SK-N-SH treated with all-trans-retinoic acid at 6 μM for 48 hours (cell line): ENCODE data around the gene UGT1A5.

ENCODE experiments used
- ATAC-seq: fragments of 200-7000 bp; cut with Tn5 transposase; 3 replicates; pipeline ENCODE4 v1.9.1; 2020; ENCODE audit warnings: mild to moderate bottlenecking, moderate library complexity
- ARNTL ChIP-seq: fragments of 450-650 bp; formaldehyde crosslinking; IDR thresholded peaks from 2 replicates; pipeline ENCODE4 v1.5.0; 2020; ENCODE audit warnings: low read depth, mild to moderate bottlenecking, moderate library complexity, borderline replicate concordance
- BACH2 ChIP-seq: fragments of 250-450 bp; sonication (Bioruptor Pico); IDR thresholded peaks from 2 replicates; pipeline ENCODE4 v1.9.0; 2021; ENCODE audit warnings: mild to moderate bottlenecking, borderline replicate concordance
- CSDC2 ChIP-seq: fragments of 250-450 bp; sonication (Bioruptor Pico); IDR thresholded peaks from 2 replicates; pipeline ENCODE4 v1.5.0; 2020; ENCODE audit warnings: mild to moderate bottlenecking, moderate library complexity
- ESRRG ChIP-seq: fragments of 250-450 bp; sonication (Bioruptor Pico); IDR thresholded peaks from 2 replicates; pipeline ENCODE4 v1.6.1; 2021; ENCODE audit warnings: mild to moderate bottlenecking
- GLIS3 ChIP-seq: fragments of 250-450 bp; sonication (Bioruptor Pico); IDR thresholded peaks from 2 replicates; pipeline ENCODE4 v1.5.0; 2020; ENCODE audit warnings: mild to moderate bottlenecking, moderate library complexity
- ISL1 ChIP-seq: fragments of 250-450 bp; sonication (Bioruptor Pico); IDR thresholded peaks from 2 replicates; pipeline ENCODE4 v2.1.2; 2022; ENCODE audit warnings: mild to moderate bottlenecking, moderate library complexity
- OSR1 ChIP-seq: fragments of 250-450 bp; sonication (Bioruptor Pico); IDR thresholded peaks from 2 replicates; pipeline ENCODE4 v1.8.0; 2022; ENCODE audit warnings: moderate library complexity, mild to moderate bottlenecking, inconsistent platforms
- PPARA ChIP-seq: fragments of 250-450 bp; sonication (Bioruptor Pico); IDR thresholded peaks from 2 replicates; pipeline ENCODE4 v1.5.0; 2020; ENCODE audit warnings: mild to moderate bottlenecking, borderline replicate concordance
- SNAI2 ChIP-seq: fragments of 250-450 bp; sonication (Bioruptor Pico); IDR thresholded peaks from 2 replicates; pipeline ENCODE4 v1.5.0; 2020; ENCODE audit warnings: mild to moderate bottlenecking, moderate library complexity
- TCF4 ChIP-seq: fragments of 250-450 bp; sonication (Bioruptor Pico); IDR thresholded peaks from 2 replicates; pipeline ENCODE4 v1.8.0; 2021; ENCODE audit warnings: mild to moderate bottlenecking, moderate library complexity, borderline replicate concordance
- TOX ChIP-seq: fragments of 250-450 bp; sonication (Bioruptor Pico); IDR thresholded peaks from 2 replicates; pipeline ENCODE4 v1.8.0; 2021; ENCODE audit warnings: mild to moderate bottlenecking, moderate library complexity, borderline replicate concordance
- ZC3H10 ChIP-seq: fragments of 250-450 bp; sonication (Bioruptor Pico); IDR thresholded peaks from 2 replicates; pipeline ENCODE4 v1.5.1; 2021; ENCODE audit warnings: mild to moderate bottlenecking, moderate library complexity
- ZFP3 ChIP-seq: fragments of 250-450 bp; sonication (Bioruptor Pico); IDR thresholded peaks from 2 replicates; pipeline ENCODE4 v1.5.0; 2020; ENCODE audit warnings: mild to moderate bottlenecking, moderate library complexity
- ZFP30 ChIP-seq: fragments of 450-650 bp; formaldehyde crosslinking; IDR thresholded peaks from 2 replicates; pipeline ENCODE4 v1.5.0; 2022; ENCODE audit warnings: mild to moderate bottlenecking, moderate library complexity
- ZNF565 ChIP-seq: fragments of 450-650 bp; formaldehyde crosslinking; conservative IDR thresholded peaks from 2 replicates; pipeline ENCODE4 v1.5.0; 2020; ENCODE audit warnings: low read depth, mild to moderate bottlenecking, moderate library complexity
- ZNF70 ChIP-seq: fragments of 450-650 bp; formaldehyde crosslinking; IDR thresholded peaks from 2 replicates; pipeline ENCODE4 v1.5.0; 2020; ENCODE audit warnings: mild to moderate bottlenecking, moderate library complexity
- ZNF8 ChIP-seq: fragments of 450-650 bp; formaldehyde crosslinking; IDR thresholded peaks from 2 replicates; pipeline ENCODE4 v1.5.0; 2020; ENCODE audit warnings: mild to moderate bottlenecking, moderate library complexity
- TF ChIP-seq, protein P1 (sequence below): fragments of 250-450 bp; sonication (Bioruptor Pico); IDR thresholded peaks from 2 replicates; pipeline ENCODE4 v1.8.0; 2021; ENCODE audit warnings: low read depth, mild to moderate bottlenecking, moderate library complexity, borderline replicate concordance
- TF ChIP-seq, protein P2 (sequence below): fragments of 250-450 bp; sonication (Bioruptor Pico); IDR thresholded peaks from 2 replicates; pipeline ENCODE4 v1.8.0; 2020; ENCODE audit warnings: mild to moderate bottlenecking, moderate library complexity, borderline replicate concordance
- TF ChIP-seq, protein P3 (sequence below): fragments of 250-450 bp; sonication (Bioruptor Pico); IDR thresholded peaks from 2 replicates; pipeline ENCODE4 v1.5.0; 2020; ENCODE audit warnings: mild to moderate bottlenecking, moderate library complexity
- TF ChIP-seq, protein P4 (sequence below): fragments of 250-450 bp; sonication (Bioruptor Pico); IDR thresholded peaks from 2 replicates; pipeline ENCODE4 v1.5.1; 2021; ENCODE audit warnings: mild to moderate bottlenecking, moderate library complexity

The UGT1A5 gene

DNA sequence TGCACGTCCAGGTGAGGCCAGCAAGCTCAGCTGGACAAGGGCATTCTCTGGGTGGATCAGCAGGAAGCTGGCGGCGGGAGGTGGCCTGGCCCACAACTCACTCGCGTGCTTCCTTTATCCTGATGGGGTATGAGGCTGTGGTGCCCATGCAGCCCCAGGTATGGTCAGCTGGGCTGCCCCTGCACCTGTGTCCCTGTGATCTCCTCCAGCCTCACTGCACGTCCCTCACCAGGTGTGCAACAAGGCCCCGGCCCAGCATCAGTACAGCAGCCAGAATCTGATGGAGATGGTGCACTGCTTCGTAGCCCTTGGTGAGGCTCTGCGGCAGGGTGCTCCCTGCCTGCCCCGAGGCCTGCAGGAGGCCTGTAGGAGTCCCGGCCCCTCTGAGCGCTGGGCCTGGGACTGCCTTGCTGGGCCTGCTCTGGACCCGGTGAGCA, 83.0 kb downstream of the UGT1A5 start (continued):
- TF ChIP-seq, protein P1, sequence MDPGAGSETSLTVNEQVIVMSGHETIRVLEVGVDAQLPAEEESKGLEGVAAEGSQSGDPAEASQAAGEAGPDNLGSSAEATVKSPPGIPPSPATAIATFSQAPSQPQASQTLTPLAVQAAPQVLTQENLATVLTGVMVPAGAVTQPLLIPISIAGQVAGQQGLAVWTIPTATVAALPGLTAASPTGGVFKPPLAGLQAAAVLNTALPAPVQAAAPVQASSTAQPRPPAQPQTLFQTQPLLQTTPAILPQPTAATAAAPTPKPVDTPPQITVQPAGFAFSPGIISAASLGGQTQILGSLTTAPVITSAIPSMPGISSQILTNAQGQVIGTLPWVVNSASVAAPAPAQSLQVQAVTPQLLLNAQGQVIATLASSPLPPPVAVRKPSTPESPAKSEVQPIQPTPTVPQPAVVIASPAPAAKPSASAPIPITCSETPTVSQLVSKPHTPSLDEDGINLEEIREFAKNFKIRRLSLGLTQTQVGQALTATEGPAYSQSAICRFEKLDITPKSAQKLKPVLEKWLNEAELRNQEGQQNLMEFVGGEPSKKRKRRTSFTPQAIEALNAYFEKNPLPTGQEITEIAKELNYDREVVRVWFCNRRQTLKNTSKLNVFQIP (CRISPR knock-in tag): no peak
- no peak for TF ChIP-seq PPARA (CRISPR knock-in tag)
- TF ChIP-seq, protein P2, sequence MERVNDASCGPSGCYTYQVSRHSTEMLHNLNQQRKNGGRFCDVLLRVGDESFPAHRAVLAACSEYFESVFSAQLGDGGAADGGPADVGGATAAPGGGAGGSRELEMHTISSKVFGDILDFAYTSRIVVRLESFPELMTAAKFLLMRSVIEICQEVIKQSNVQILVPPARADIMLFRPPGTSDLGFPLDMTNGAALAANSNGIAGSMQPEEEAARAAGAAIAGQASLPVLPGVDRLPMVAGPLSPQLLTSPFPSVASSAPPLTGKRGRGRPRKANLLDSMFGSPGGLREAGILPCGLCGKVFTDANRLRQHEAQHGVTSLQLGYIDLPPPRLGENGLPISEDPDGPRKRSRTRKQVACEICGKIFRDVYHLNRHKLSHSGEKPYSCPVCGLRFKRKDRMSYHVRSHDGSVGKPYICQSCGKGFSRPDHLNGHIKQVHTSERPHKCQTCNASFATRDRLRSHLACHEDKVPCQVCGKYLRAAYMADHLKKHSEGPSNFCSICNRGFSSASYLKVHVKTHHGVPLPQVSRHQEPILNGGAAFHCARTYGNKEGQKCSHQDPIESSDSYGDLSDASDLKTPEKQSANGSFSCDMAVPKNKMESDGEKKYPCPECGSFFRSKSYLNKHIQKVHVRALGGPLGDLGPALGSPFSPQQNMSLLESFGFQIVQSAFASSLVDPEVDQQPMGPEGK (CRISPR knock-in tag): no peak
- TF ChIP-seq, all 23 proteins: peak for 0

DNA sequence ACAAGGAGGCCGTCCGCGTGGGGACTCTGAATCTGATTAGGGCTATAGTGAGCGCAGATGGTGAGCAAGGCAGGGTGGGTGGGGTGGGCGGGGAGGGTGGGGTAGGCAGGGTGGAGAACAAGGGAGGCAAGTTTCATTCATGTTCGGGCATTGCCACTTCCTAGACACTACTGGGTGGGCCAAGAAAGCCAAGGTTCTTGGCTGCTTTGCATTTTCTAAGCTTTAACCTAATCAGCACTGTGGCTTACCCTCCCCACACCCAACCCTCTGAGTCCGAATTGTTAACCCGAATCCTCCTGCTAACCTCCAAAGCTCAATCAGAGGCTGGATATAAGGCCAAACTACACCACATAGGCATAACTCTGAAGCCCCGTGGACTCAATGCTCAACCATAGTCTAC, 83.5 kb downstream of the UGT1A5 start:
- ATAC-seq: no peak
- TF ChIP-seq ARNTL (CRISPR knock-in tag) (no peak), ESRRG (CRISPR knock-in tag) (no peak), ZNF565 (CRISPR knock-in tag) (no peak), ZC3H10 (CRISPR knock-in tag) (no peak), ZFP30 (CRISPR knock-in tag) (no peak), TCF4 (CRISPR knock-in tag) (no peak), OSR1 (CRISPR knock-in tag) (no peak), ISL1 (CRISPR knock-in tag) (no peak), ZNF70 (CRISPR knock-in tag) (no peak), SNAI2 (CRISPR knock-in tag) (no peak), CSDC2 (CRISPR knock-in tag) (no peak), ZNF8 (no peak)
- TF ChIP-seq, protein P3, sequence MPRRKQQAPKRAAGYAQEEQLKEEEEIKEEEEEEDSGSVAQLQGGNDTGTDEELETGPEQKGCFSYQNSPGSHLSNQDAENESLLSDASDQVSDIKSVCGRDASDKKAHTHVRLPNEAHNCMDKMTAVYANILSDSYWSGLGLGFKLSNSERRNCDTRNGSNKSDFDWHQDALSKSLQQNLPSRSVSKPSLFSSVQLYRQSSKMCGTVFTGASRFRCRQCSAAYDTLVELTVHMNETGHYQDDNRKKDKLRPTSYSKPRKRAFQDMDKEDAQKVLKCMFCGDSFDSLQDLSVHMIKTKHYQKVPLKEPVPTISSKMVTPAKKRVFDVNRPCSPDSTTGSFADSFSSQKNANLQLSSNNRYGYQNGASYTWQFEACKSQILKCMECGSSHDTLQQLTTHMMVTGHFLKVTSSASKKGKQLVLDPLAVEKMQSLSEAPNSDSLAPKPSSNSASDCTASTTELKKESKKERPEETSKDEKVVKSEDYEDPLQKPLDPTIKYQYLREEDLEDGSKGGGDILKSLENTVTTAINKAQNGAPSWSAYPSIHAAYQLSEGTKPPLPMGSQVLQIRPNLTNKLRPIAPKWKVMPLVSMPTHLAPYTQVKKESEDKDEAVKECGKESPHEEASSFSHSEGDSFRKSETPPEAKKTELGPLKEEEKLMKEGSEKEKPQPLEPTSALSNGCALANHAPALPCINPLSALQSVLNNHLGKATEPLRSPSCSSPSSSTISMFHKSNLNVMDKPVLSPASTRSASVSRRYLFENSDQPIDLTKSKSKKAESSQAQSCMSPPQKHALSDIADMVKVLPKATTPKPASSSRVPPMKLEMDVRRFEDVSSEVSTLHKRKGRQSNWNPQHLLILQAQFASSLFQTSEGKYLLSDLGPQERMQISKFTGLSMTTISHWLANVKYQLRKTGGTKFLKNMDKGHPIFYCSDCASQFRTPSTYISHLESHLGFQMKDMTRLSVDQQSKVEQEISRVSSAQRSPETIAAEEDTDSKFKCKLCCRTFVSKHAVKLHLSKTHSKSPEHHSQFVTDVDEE (CRISPR knock-in tag): no peak
- TF ChIP-seq, protein P2 (CRISPR knock-in tag): no peak
- TF ChIP-seq, protein P4, sequence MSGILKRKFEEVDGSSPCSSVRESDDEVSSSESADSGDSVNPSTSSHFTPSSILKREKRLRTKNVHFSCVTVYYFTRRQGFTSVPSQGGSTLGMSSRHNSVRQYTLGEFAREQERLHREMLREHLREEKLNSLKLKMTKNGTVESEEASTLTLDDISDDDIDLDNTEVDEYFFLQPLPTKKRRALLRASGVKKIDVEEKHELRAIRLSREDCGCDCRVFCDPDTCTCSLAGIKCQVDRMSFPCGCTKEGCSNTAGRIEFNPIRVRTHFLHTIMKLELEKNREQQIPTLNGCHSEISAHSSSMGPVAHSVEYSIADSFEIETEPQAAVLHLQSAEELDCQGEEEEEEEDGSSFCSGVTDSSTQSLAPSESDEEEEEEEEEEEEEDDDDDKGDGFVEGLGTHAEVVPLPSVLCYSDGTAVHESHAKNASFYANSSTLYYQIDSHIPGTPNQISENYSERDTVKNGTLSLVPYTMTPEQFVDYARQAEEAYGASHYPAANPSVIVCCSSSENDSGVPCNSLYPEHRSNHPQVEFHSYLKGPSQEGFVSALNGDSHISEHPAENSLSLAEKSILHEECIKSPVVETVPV (CRISPR knock-in tag): no peak
- TF ChIP-seq, protein P1 (CRISPR knock-in tag): no peak

DNA sequence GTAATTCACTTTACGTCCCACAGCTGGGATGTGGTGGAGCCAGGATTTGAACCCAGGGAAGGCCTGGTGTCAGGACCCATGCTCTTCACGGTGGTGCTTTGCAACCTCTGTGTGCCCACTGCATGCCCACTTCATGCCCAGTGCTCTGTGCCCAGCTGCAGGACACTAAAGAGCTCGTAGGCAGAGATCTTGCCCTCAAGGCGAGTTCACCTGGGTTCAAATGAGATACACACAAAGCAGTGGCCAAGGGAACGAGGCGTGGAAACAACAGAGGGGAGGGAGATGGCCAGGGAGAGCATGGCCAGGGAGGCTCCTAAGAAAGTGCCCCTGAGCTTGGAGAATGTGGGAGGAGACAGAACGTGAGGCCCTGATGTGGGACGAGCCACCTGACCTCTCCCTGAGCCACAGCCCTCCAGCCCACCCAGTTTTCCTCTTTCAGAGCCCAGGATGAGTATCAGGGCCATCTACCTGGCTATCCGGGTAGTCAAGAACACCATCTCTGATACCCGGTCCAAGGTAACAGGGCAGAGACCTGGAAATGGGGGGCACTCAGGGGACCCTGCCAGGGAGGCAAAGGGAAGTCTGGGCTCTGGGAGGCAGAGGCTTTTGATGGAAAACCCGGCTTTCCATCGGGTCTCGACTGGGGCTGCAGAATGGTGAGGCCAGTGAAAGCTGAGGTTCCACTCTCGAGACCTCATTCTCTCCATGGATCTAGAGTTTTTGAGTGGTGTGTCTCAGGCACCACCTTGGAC, 85.8 kb downstream of the UGT1A5 start:
- TF ChIP-seq ZFP30 (CRISPR knock-in tag) (no peak), TOX (CRISPR knock-in tag) (no peak), ESRRG (CRISPR knock-in tag) (no peak), BACH2 (CRISPR knock-in tag) (no peak), ISL1 (CRISPR knock-in tag) (no peak), TCF4 (CRISPR knock-in tag) (no peak), GLIS3 (CRISPR knock-in tag) (no peak), ZNF8 (no peak), ZFP3 (no peak), SNAI2 (CRISPR knock-in tag) (no peak)
- TF ChIP-seq, protein P2 (CRISPR knock-in tag): no peak
- TF ChIP-seq, protein P1 (CRISPR knock-in tag): no peak
- no peak for ATAC-seq
